Peyer's patch (tissue), 4 donors: ENCODE measurements around the gene COL9A2.

Source experiments
- CTCF ChIP-seq, 6 experiments: fragments of 450-650 bp in 4 of 6; fragments of 200-600 bp in 2 of 6; sonication (generic) in 1 of 6; IDR thresholded peaks; one replicate each; pipeline ENCODE4 v1.5.1; 2017 to 2019; ENCODE audit warnings: antibody characterized with exemption in 6 of 6, mild to moderate bottlenecking in 3 of 6, moderate library complexity in 1 of 6
- POLR2A ChIP-seq, 2 donors: fragments of 450-650 bp; IDR thresholded peaks; one replicate each; pipeline ENCODE4 v1.5.1; 2017; ENCODE audit warnings: antibody characterized with exemption in 2 of 2, mild to moderate bottlenecking in 2 of 2, moderate library complexity in 2 of 2

- TF ChIP-seq CTCF (IDR thresholded peaks at IDR 0.05) (no peak), POLR2A (IDR thresholded peaks at IDR 0.05) (no peak)
Measured at GRCh38 chr1:40255231-40255630, 61.9 kb downstream of the COL9A2 start.
